HepG2 (cell line): Measurements from ENCODE around the gene MEGF6. TPM values are rescaled to one million over a fixed set of nuclear protein-coding genes. Genes with fewer than 3 reads are reported as not detected.
A peak's percentile ranks its signal among the peaks of the same experiment; 100 is the strongest.

Source experiments
- CREM ChIP-seq, 2 experiments: sonication (generic) in 1 of 2; formaldehyde crosslinking in 1 of 2; IDR thresholded peaks; 2 replicates each; pipeline versions ENCODE4 v1.4.0 to v1.6.1; 2016 to 2020; ENCODE audit warnings: antibody characterized with exemption in 1 of 2, mild to moderate bottlenecking in 1 of 2, missing genetic modification reagents in 1 of 2
- FOSL2 ChIP-seq: sonication (generic); formaldehyde crosslinking; IDR thresholded peaks from 2 replicates; pipeline ENCODE4 v1.4.0; 2020; ENCODE audit warnings: missing genetic modification reagents
- HMGXB4 ChIP-seq, 2 experiments: sonication (generic) in 1 of 2; formaldehyde crosslinking in 1 of 2; IDR thresholded peaks; 2 replicates each; pipeline versions ENCODE4 v1.4.0 to v1.6.1; 2018 to 2020; ENCODE audit warnings: missing genetic modification reagents in 2 of 2, borderline replicate concordance in 1 of 2, low read depth in 1 of 2, mild to moderate bottlenecking in 1 of 2, missing biosample characterization in 1 of 2
- MED8 ChIP-seq: sonication (generic); formaldehyde crosslinking; IDR thresholded peaks from 2 replicates; pipeline ENCODE4 v1.8.1; 2023; ENCODE audit warnings: mild to moderate bottlenecking, missing genetic modification reagents; ENCODE audit not compliant: insufficient replicate concordance
- MTA1 ChIP-seq: sonication (generic); formaldehyde crosslinking; IDR thresholded peaks from 2 replicates; pipeline ENCODE4 v1.4.0; 2020; ENCODE audit warnings: missing genetic modification reagents, mild to moderate bottlenecking, borderline replicate concordance
- NCOR1 ChIP-seq: fragments of 200-600 bp; sonication (generic); IDR thresholded peaks from 2 replicates; pipeline ENCODE4 v1.7.0; 2017; ENCODE audit warnings: antibody characterized with exemption, low read length, borderline replicate concordance
- PHF21A ChIP-seq: sonication (generic); formaldehyde crosslinking; IDR thresholded peaks from 2 replicates; pipeline ENCODE4 v1.5.0; 2020; ENCODE audit warnings: mild to moderate bottlenecking, missing genetic modification reagents
- PHF5A ChIP-seq: IDR thresholded peaks from one replicate; pipeline ENCODE4 v1.6.1; 2018; ENCODE audit warnings: low read depth, missing genetic modification reagents; ENCODE audit not compliant: unreplicated experiment
- PRPF4 ChIP-seq: fragments of 200-400 bp; formaldehyde crosslinking; IDR thresholded peaks from 2 replicates; pipeline ENCODE4 v1.6.1; 2016; ENCODE audit warnings: low read length, low read depth; ENCODE audit not compliant: poor library complexity, severe bottlenecking
- SKI ChIP-seq: fragments of 450-650 bp; IDR thresholded peaks from one replicate; pipeline ENCODE4 v1.6.1; 2018; ENCODE audit warnings: mild to moderate bottlenecking; ENCODE audit not compliant: partially characterized antibody
- ZBTB20 ChIP-seq: sonication (generic); formaldehyde crosslinking; IDR thresholded peaks from 2 replicates; pipeline ENCODE4 v1.8.1; 2023; ENCODE audit warnings: missing genetic modification reagents, low read depth, mild to moderate bottlenecking, borderline replicate concordance
- ZNF607 ChIP-seq: sonication (generic); formaldehyde crosslinking; IDR thresholded peaks from 2 replicates; pipeline ENCODE4 v1.5.1; 2020; ENCODE audit warnings: missing genetic modification reagents, mild to moderate bottlenecking, borderline replicate concordance
- ZNF614 ChIP-seq: IDR thresholded peaks from 2 replicates; pipeline ENCODE4 v1.6.1; 2018; ENCODE audit warnings: missing biosample characterization, missing genetic modification reagents, inconsistent platforms, borderline replicate concordance
- ZNF674 ChIP-seq: sonication (generic); formaldehyde crosslinking; IDR thresholded peaks from 2 replicates; pipeline ENCODE4 v1.5.0; 2020; ENCODE audit warnings: low read depth, mild to moderate bottlenecking, missing genetic modification reagents
- ZNF766 ChIP-seq: sonication (generic); formaldehyde crosslinking; IDR thresholded peaks from 2 replicates; pipeline ENCODE4 v1.5.0; 2020; ENCODE audit warnings: missing genetic modification reagents, borderline replicate concordance
- ZNF776 ChIP-seq: sonication (generic); formaldehyde crosslinking; IDR thresholded peaks from 2 replicates; pipeline ENCODE4 v1.4.0; 2020; ENCODE audit warnings: mild to moderate bottlenecking, missing genetic modification reagents
- ZNF839 ChIP-seq: sonication (generic); formaldehyde crosslinking; IDR thresholded peaks from 2 replicates; pipeline ENCODE4 v1.4.0; 2020; ENCODE audit warnings: missing genetic modification reagents, mild to moderate bottlenecking, borderline replicate concordance
- ZSCAN20 ChIP-seq: sonication (generic); formaldehyde crosslinking; IDR thresholded peaks from 2 replicates; pipeline ENCODE4 v1.4.0; 2020; ENCODE audit warnings: missing genetic modification reagents, mild to moderate bottlenecking, borderline replicate concordance
- polyA plus RNA-seq, 8 experiments: library from polyadenylated mRNA; depleted of rRNA in 3 of 8; stranded (reverse) in 7 of 8; unstranded in 1 of 8; fragments of >200 nt; fragmentation: Illumina TruSeq in 4 of 8; extraction: Trizol in 4 of 8; gene quantifications; 2 replicates each; pipeline versions ENCODE4 v1.2.1 to v1.2.3, GENCODE V29; 2011 to 2016; ENCODE audit warnings: low read depth in 4 of 8, missing spikeins in 1 of 8, mixed read lengths in 1 of 8; ENCODE audit not compliant: insufficient read depth in 1 of 8
- total RNA-seq, 5 experiments: library from RNA; depleted of rRNA; stranded (reverse); fragments of >200 nt; fragmentation: Illumina TruSeq; extraction: Trizol; gene quantifications; 2 replicates each; pipeline ENCODE4 v1.2.3, GENCODE V29; 2016; ENCODE audit warnings: low read depth in 1 of 5
- TF ChIP-seq, protein P1 (sequence below): IDR thresholded peaks from 2 replicates; pipeline ENCODE4 v1.6.1; 2018; ENCODE audit warnings: missing genetic modification reagents, mild to moderate bottlenecking, missing compliant biosample characterization
- TF ChIP-seq, protein P2 (sequence below): sonication (generic); formaldehyde crosslinking; IDR thresholded peaks from 2 replicates; pipeline ENCODE4 v1.4.0; 2020; ENCODE audit warnings: mild to moderate bottlenecking, missing genetic modification reagents

The MEGF6 gene
- total and polyA plus RNA-seq, 2 of the 13 experiments (the other 11 are each of a cell fraction or from before 2014, with no cell fraction given) = 1.9 TPM

DNA sequence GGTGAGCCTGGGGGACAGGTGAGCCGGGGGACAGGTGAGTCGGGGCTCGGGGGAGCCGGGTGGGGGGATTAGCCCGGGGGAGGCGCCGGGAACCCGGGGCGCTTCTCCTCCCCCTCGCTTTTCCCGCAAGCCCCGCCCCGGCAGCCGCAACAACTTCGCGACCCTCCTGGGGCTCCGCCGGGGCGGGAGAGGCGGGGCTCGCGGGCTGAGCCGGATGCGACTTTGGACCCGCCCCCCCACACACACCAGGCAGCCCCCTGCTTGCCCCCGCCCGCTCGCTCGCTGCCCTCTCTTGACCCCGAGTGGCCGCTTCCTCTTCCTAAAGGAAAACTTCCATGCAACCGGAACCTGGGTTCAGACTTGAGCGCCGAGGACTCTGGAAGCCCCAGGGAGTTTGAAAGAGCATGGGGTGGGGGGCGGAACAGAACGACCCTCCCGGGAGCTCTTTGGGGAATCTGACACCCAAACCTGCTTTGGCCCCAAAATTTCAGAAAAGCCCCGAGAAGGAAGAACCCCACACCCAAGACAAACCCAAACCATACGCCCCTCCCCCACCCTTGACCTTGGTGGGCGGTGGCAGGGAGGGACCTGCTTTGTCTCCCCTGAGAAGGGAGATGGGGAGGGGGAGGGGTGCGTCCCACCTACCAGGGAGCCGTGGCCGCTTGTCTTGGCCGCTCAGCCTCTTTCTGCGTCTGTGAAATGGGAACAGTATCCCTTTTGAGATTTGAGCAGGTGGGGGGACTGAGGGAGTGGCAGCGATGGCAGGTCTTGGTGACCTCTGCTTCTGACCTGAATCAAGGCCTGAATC is 156.3 kb downstream of the MEGF6 start (continued):
- TF ChIP-seq FOSL2 (CRISPR knock-in tag) = peak; percentile 46; the same call in 1 of the 2 replicates
- TF ChIP-seq PHF5A (CRISPR knock-in tag) = no peak
- TF ChIP-seq PHF21A (CRISPR knock-in tag) = peak; percentile 52
- TF ChIP-seq ZNF674 (CRISPR knock-in tag) = no peak
- no peak; the same call in 1 of the 2 replicates for TF ChIP-seq MTA1 (CRISPR knock-in tag)
- TF ChIP-seq ZNF607 (CRISPR knock-in tag) = no peak
- TF ChIP-seq ZNF614 (CRISPR knock-in tag) = peak; percentile 17; the same call in 1 of the 2 replicates
- TF ChIP-seq ZNF839 (CRISPR knock-in tag) = no peak
- TF ChIP-seq MED8 (CRISPR knock-in tag) = peak; percentile 68
- peak; percentile 31 for TF ChIP-seq CREM (IDR thresholded peaks at IDR 0.05)
- no peak for TF ChIP-seq CREM (CRISPR knock-in tag; IDR thresholded peaks at IDR 0.05)
- peak; percentile 39 for TF ChIP-seq SKI
- TF ChIP-seq, protein P1, sequence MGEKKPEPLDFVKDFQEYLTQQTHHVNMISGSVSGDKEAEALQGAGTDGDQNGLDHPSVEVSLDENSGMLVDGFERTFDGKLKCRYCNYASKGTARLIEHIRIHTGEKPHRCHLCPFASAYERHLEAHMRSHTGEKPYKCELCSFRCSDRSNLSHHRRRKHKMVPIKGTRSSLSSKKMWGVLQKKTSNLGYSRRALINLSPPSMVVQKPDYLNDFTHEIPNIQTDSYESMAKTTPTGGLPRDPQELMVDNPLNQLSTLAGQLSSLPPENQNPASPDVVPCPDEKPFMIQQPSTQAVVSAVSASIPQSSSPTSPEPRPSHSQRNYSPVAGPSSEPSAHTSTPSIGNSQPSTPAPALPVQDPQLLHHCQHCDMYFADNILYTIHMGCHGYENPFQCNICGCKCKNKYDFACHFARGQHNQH (CRISPR knock-in tag) = peak; percentile 84; the same call in 1 of the 2 replicates
- TF ChIP-seq ZSCAN20 (CRISPR knock-in tag) = no peak
- TF ChIP-seq, protein P2, sequence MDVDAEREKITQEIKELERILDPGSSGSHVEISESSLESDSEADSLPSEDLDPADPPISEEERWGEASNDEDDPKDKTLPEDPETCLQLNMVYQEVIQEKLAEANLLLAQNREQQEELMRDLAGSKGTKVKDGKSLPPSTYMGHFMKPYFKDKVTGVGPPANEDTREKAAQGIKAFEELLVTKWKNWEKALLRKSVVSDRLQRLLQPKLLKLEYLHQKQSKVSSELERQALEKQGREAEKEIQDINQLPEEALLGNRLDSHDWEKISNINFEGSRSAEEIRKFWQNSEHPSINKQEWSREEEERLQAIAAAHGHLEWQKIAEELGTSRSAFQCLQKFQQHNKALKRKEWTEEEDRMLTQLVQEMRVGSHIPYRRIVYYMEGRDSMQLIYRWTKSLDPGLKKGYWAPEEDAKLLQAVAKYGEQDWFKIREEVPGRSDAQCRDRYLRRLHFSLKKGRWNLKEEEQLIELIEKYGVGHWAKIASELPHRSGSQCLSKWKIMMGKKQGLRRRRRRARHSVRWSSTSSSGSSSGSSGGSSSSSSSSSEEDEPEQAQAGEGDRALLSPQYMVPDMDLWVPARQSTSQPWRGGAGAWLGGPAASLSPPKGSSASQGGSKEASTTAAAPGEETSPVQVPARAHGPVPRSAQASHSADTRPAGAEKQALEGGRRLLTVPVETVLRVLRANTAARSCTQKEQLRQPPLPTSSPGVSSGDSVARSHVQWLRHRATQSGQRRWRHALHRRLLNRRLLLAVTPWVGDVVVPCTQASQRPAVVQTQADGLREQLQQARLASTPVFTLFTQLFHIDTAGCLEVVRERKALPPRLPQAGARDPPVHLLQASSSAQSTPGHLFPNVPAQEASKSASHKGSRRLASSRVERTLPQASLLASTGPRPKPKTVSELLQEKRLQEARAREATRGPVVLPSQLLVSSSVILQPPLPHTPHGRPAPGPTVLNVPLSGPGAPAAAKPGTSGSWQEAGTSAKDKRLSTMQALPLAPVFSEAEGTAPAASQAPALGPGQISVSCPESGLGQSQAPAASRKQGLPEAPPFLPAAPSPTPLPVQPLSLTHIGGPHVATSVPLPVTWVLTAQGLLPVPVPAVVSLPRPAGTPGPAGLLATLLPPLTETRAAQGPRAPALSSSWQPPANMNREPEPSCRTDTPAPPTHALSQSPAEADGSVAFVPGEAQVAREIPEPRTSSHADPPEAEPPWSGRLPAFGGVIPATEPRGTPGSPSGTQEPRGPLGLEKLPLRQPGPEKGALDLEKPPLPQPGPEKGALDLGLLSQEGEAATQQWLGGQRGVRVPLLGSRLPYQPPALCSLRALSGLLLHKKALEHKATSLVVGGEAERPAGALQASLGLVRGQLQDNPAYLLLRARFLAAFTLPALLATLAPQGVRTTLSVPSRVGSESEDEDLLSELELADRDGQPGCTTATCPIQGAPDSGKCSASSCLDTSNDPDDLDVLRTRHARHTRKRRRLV (CRISPR knock-in tag) = no peak
- TF ChIP-seq ZNF766 (CRISPR knock-in tag) = 0 out of 2 replicates have a peak, but pooled peaks have one; percentile 26
- no peak for TF ChIP-seq ZBTB20 (CRISPR knock-in tag)
- TF ChIP-seq NCOR1 = peak; percentile 90
- peak; percentile 62; the same call in 1 of the 2 replicates for TF ChIP-seq ZNF776 (CRISPR knock-in tag)
- TF ChIP-seq HMGXB4 (CRISPR knock-in tag; IDR thresholded peaks at IDR 0.05; ENCODE audit: borderline replicate concordance in 1 of 2, low read depth in 1 of 2) = peak in 1 of 2 experiments; percentile 29; a peak in 2 of 4 replicates
- TF ChIP-seq PRPF4 = peak; percentile 65
